ENCODE data around the gene CR1L. TPM values are rescaled to one million over a fixed set of nuclear protein-coding genes. Genes with fewer than 3 reads are reported as not detected.

The CR1L gene
- total RNA-seq, 1 donor = not detected

- H3K4me2 ChIP-seq (ENCODE audit: insufficient read depth, low read length) = peak overlapping the region; percentile 96
- no peaks in the 10 kb centered on the region for H3K9me3 ChIP-seq (ENCODE audit: low read depth, low read length)
- H3K36me3 ChIP-seq (ENCODE audit: insufficient read depth, low read length) = peaks cover 6% of the 10 kb centered on the region
- H4K20me1 ChIP-seq (ENCODE audit: insufficient read depth, low read length) = peaks cover 31% of the 10 kb centered on the region
- H3K79me2 ChIP-seq (ENCODE audit: insufficient read depth, low read length) = peaks cover 54% of the 10 kb centered on the region
- peak overlapping the region; percentile 94 for H3K4me3 ChIP-seq (ENCODE audit: insufficient read depth, low read length)
- H3K27ac ChIP-seq (ENCODE audit: low read depth, low read length) = peak overlapping the region; percentile 68
- H2AFZ ChIP-seq (ENCODE audit: low read length) = peak overlapping the region; percentile 97
- H3K4me1 ChIP-seq (ENCODE audit: insufficient read depth, low read length) = peaks cover 10% of the 10 kb centered on the region
- TF ChIP-seq CTCF (IDR thresholded peaks at IDR 0.05; ENCODE audit: extremely low read depth, low read depth, low read length) = no peak
- DNase-seq (ENCODE audit: insufficient read length, low spot score, missing footprints) = peak; percentile 22
- no peaks in the 10 kb centered on the region for H3K27me3 ChIP-seq (ENCODE audit: insufficient read depth, low read length)
Observed at GRCh38 chr1:207752456-207752998, 107.6 kb downstream of the CR1L start.

- peaks cover 11% of the 10 kb centered on the region for H3K36me3 ChIP-seq (ENCODE audit: insufficient read depth, low read length)
- H2AFZ ChIP-seq (ENCODE audit: low read length) = no peak overlapping the region
- no peaks in the 10 kb centered on the region for H3K27me3 ChIP-seq (ENCODE audit: insufficient read depth, low read length)
- TF ChIP-seq CTCF (IDR thresholded peaks at IDR 0.05; ENCODE audit: extremely low read depth, low read depth, low read length) = no peak
- peaks cover 57% of the 10 kb centered on the region for H3K79me2 ChIP-seq (ENCODE audit: insufficient read depth, low read length)
- no peaks in the 10 kb centered on the region for H3K9me3 ChIP-seq (ENCODE audit: low read depth, low read length)
- no peak overlapping the region for H3K4me3 ChIP-seq (ENCODE audit: insufficient read depth, low read length)
- no peak for DNase-seq (ENCODE audit: insufficient read length, low spot score, missing footprints)
- peaks cover 10% of the 10 kb centered on the region for H3K4me1 ChIP-seq (ENCODE audit: insufficient read depth, low read length)
- H3K4me2 ChIP-seq (ENCODE audit: insufficient read depth, low read length) = peak overlapping the region; percentile 96
- no peak overlapping the region for H3K27ac ChIP-seq (ENCODE audit: low read depth, low read length)
- H4K20me1 ChIP-seq (ENCODE audit: insufficient read depth, low read length) = peaks cover 31% of the 10 kb centered on the region
Observed at GRCh38 chr1:207753611-207754010, 108.7 kb downstream of the CR1L start.

- H3K79me2 ChIP-seq (ENCODE audit: insufficient read depth, low read length) = peaks cover 57% of the 10 kb centered on the region
- H3K4me3 ChIP-seq (ENCODE audit: insufficient read depth, low read length) = no peak overlapping the region
- no peak overlapping the region for H3K27ac ChIP-seq (ENCODE audit: low read depth, low read length)
- peaks cover 11% of the 10 kb centered on the region for H3K36me3 ChIP-seq (ENCODE audit: insufficient read depth, low read length)
- H3K4me1 ChIP-seq (ENCODE audit: insufficient read depth, low read length) = peaks cover 10% of the 10 kb centered on the region
- H3K4me2 ChIP-seq (ENCODE audit: insufficient read depth, low read length) = no peak overlapping the region
- H4K20me1 ChIP-seq (ENCODE audit: insufficient read depth, low read length) = peaks cover 31% of the 10 kb centered on the region
- TF ChIP-seq CTCF (IDR thresholded peaks at IDR 0.05; ENCODE audit: extremely low read depth, low read depth, low read length) = no peak
- no peak overlapping the region for H2AFZ ChIP-seq (ENCODE audit: low read length)
- no peak for DNase-seq (ENCODE audit: insufficient read length, low spot score, missing footprints)
- no peaks in the 10 kb centered on the region for H3K9me3 ChIP-seq (ENCODE audit: low read depth, low read length)
- H3K27me3 ChIP-seq (ENCODE audit: insufficient read depth, low read length) = no peaks in the 10 kb centered on the region
Observed at GRCh38 chr1:207754011-207754410, 109.1 kb downstream of the CR1L start.

GRCh38 chr1:207754974-207755700 is 110.2 kb downstream of the CR1L start:
- peaks cover 15% of the 10 kb centered on the region for H3K36me3 ChIP-seq (ENCODE audit: insufficient read depth, low read length)
- no peak overlapping the region for H3K4me3 ChIP-seq (ENCODE audit: insufficient read depth, low read length)
- no peaks in the 10 kb centered on the region for H3K27me3 ChIP-seq (ENCODE audit: insufficient read depth, low read length)
- H4K20me1 ChIP-seq (ENCODE audit: insufficient read depth, low read length) = peaks cover 31% of the 10 kb centered on the region
- no peak for TF ChIP-seq CTCF (IDR thresholded peaks at IDR 0.05; ENCODE audit: extremely low read depth, low read depth, low read length)
- no peak overlapping the region for H2AFZ ChIP-seq (ENCODE audit: low read length)
- no peak overlapping the region for H3K27ac ChIP-seq (ENCODE audit: low read depth, low read length)
- H3K4me1 ChIP-seq (ENCODE audit: insufficient read depth, low read length) = peaks cover 10% of the 10 kb centered on the region
- no peak for DNase-seq (ENCODE audit: insufficient read length, low spot score, missing footprints)
- H3K4me2 ChIP-seq (ENCODE audit: insufficient read depth, low read length) = no peak overlapping the region
- H3K9me3 ChIP-seq (ENCODE audit: low read depth, low read length) = no peaks in the 10 kb centered on the region
- H3K79me2 ChIP-seq (ENCODE audit: insufficient read depth, low read length) = peaks cover 57% of the 10 kb centered on the region

All from osteoblast (primary cell).